Measurements from ENCODE around the gene PACRG. TPM values are rescaled to one million over a fixed set of nuclear protein-coding genes. Genes with fewer than 3 reads are reported as not detected.

Gene PACRG
- total RNA-seq, 1 donor: 1.4 TPM

DNA sequence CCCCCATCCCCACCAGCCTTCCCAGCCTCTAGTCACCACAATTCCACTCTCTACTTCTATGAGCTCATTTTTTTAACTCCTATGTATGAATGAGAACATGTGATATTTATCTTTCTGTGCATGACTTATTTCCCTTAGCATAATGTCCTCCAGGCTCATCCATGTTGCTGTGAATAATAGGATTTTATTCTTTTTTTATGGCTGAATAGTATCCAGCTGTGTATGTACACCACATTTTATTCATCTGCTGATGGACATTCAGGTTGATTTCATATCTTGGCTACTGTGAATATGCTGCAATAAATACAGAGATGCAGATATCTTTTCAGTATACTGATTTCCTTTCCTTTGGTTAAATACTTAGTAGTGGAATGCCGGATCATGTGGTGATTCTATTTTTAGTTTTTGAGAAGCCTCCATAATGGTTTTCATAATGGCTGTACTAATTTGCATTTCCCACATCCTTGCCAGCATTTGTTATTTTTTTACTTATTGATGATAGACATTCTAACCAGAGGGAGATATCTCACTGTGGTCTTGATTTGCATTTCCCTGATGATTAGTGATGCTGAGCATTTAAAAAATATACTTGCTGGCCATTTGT lies 194.9 kb downstream of the PACRG start:
- H3K9me3 ChIP-seq (ENCODE audit: low read depth, low read length): no peaks in the 10 kb centered on the region
- H3K4me2 ChIP-seq (ENCODE audit: insufficient read depth, low read length): no peak overlapping the region
- H3K27ac ChIP-seq (ENCODE audit: low read depth, low read length): no peak overlapping the region
- TF ChIP-seq, protein P1, sequence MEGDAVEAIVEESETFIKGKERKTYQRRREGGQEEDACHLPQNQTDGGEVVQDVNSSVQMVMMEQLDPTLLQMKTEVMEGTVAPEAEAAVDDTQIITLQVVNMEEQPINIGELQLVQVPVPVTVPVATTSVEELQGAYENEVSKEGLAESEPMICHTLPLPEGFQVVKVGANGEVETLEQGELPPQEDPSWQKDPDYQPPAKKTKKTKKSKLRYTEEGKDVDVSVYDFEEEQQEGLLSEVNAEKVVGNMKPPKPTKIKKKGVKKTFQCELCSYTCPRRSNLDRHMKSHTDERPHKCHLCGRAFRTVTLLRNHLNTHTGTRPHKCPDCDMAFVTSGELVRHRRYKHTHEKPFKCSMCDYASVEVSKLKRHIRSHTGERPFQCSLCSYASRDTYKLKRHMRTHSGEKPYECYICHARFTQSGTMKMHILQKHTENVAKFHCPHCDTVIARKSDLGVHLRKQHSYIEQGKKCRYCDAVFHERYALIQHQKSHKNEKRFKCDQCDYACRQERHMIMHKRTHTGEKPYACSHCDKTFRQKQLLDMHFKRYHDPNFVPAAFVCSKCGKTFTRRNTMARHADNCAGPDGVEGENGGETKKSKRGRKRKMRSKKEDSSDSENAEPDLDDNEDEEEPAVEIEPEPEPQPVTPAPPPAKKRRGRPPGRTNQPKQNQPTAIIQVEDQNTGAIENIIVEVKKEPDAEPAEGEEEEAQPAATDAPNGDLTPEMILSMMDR (IDR thresholded peaks at IDR 0.05; ENCODE audit: extremely low read depth, low read depth, low read length): no peak
- H3K4me3 ChIP-seq (ENCODE audit: insufficient read depth, low read length): no peak overlapping the region
- H3K79me2 ChIP-seq (ENCODE audit: insufficient read depth, low read length): no peaks in the 10 kb centered on the region
- H4K20me1 ChIP-seq (ENCODE audit: insufficient read depth, low read length): no peaks in the 10 kb centered on the region
- DNase-seq (ENCODE audit: insufficient read length, low spot score, missing footprints): no peak
- H3K36me3 ChIP-seq (ENCODE audit: insufficient read depth, low read length): no peaks in the 10 kb centered on the region
- H3K27me3 ChIP-seq (ENCODE audit: insufficient read depth, low read length): no peaks in the 10 kb centered on the region
- no peak overlapping the region for H2AFZ ChIP-seq (ENCODE audit: low read length)
- H3K4me1 ChIP-seq (ENCODE audit: insufficient read depth, low read length): no peaks in the 10 kb centered on the region

DNA sequence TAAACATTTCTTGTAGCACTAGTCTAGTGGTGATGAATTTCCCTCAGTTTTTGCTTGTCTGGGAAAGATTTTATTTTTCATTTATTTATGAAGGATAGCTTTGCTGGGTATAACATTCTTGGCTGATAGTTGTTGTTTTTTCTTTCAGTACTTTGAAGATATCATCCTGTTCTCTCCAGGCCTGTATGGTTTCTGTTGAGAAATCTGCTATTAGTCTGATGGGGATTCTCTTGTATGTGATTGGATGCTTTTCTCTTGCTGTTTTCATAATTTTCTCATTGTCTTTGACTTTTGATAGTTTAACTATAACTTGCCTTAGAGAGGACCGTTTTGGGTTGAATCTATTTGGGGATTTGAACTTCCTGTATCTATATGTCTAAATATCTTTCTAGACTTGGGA lies 207.1 kb downstream of the PACRG start:
- Histone ChIP-seq H3K27ac (ENCODE audit: low read depth, low read length) (no peak overlapping the region), H3K9me3 (ENCODE audit: low read depth, low read length) (no peaks in the 10 kb centered on the region), H3K4me2 (ENCODE audit: insufficient read depth, low read length) (no peak overlapping the region), H3K4me3 (ENCODE audit: insufficient read depth, low read length) (no peak overlapping the region), H4K20me1 (ENCODE audit: insufficient read depth, low read length) (no peaks in the 10 kb centered on the region), H2AFZ (ENCODE audit: low read length) (no peak overlapping the region), H3K4me1 (ENCODE audit: insufficient read depth, low read length) (no peaks in the 10 kb centered on the region), H3K27me3 (ENCODE audit: insufficient read depth, low read length) (no peaks in the 10 kb centered on the region), H3K79me2 (ENCODE audit: insufficient read depth, low read length) (no peaks in the 10 kb centered on the region), H3K36me3 (ENCODE audit: insufficient read depth, low read length) (no peaks in the 10 kb centered on the region)
- TF ChIP-seq, protein P1 (IDR thresholded peaks at IDR 0.05; ENCODE audit: extremely low read depth, low read depth, low read length): no peak
- DNase-seq (ENCODE audit: insufficient read length, low spot score, missing footprints): no peak

DNA sequence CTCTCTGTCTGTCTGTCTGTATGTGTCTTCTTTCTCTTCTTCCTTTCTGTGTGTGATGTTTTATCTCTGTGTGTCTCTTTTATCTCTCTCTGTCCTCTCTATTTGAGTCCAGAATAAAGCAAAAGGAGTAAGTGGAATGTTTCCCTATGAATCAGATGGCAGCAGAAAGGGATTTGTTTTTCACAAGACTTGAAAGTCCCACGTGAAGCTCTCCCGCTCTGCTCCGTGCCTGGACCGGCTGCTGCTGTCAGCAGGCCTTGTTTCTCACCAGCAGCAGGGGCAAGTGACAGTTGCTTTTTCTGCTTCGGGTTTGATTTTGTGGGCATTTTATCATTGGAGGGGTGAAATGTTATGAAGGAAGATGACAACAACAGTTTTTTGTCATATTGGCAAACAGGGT lies 212.7 kb downstream of the PACRG start:
- no peaks in the 10 kb centered on the region for H3K9me3 ChIP-seq (ENCODE audit: low read depth, low read length)
- H3K27me3 ChIP-seq (ENCODE audit: insufficient read depth, low read length): no peaks in the 10 kb centered on the region
- H3K4me1 ChIP-seq (ENCODE audit: insufficient read depth, low read length): no peaks in the 10 kb centered on the region
- H3K4me3 ChIP-seq (ENCODE audit: insufficient read depth, low read length): no peak overlapping the region
- TF ChIP-seq, protein P1 (IDR thresholded peaks at IDR 0.05; ENCODE audit: extremely low read depth, low read depth, low read length): no peak
- no peaks in the 10 kb centered on the region for H3K36me3 ChIP-seq (ENCODE audit: insufficient read depth, low read length)
- H4K20me1 ChIP-seq (ENCODE audit: insufficient read depth, low read length): no peaks in the 10 kb centered on the region
- no peak overlapping the region for H3K4me2 ChIP-seq (ENCODE audit: insufficient read depth, low read length)
- H2AFZ ChIP-seq (ENCODE audit: low read length): no peak overlapping the region
- DNase-seq (ENCODE audit: insufficient read length, low spot score, missing footprints): no peak
- no peaks in the 10 kb centered on the region for H3K79me2 ChIP-seq (ENCODE audit: insufficient read depth, low read length)
- H3K27ac ChIP-seq (ENCODE audit: low read depth, low read length): no peak overlapping the region

DNA sequence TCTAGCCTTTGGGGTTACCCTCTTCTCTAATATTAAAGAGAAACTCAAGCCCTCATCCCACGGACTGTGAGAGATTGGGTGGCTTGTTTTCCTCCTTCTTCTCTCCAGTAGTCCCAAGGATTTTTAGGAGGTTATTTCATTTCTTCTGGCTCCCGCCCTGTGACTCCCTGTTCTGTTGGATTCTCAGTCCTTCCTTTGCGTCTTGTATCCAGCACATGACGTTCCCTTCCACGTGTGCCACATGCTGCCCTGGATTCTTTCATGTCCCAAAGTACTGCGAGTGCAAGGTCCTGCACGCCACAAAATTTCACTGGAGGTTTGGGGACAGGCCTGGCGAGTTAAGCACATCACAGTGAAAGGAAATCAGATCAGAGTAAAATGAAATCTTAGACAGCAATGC lies 213.4 kb downstream of the PACRG start:
- no peak overlapping the region for H3K4me2 ChIP-seq (ENCODE audit: insufficient read depth, low read length)
- H3K27me3 ChIP-seq (ENCODE audit: insufficient read depth, low read length): no peaks in the 10 kb centered on the region
- TF ChIP-seq, protein P1 (IDR thresholded peaks at IDR 0.05; ENCODE audit: extremely low read depth, low read depth, low read length): no peak
- H3K79me2 ChIP-seq (ENCODE audit: insufficient read depth, low read length): no peaks in the 10 kb centered on the region
- H3K36me3 ChIP-seq (ENCODE audit: insufficient read depth, low read length): no peaks in the 10 kb centered on the region
- H3K4me1 ChIP-seq (ENCODE audit: insufficient read depth, low read length): no peaks in the 10 kb centered on the region
- DNase-seq (ENCODE audit: insufficient read length, low spot score, missing footprints): no peak
- no peaks in the 10 kb centered on the region for H3K9me3 ChIP-seq (ENCODE audit: low read depth, low read length)
- no peaks in the 10 kb centered on the region for H4K20me1 ChIP-seq (ENCODE audit: insufficient read depth, low read length)
- H3K27ac ChIP-seq (ENCODE audit: low read depth, low read length): no peak overlapping the region
- H2AFZ ChIP-seq (ENCODE audit: low read length): no peak overlapping the region
- no peak overlapping the region for H3K4me3 ChIP-seq (ENCODE audit: insufficient read depth, low read length)
